ENCODE measurements around the gene ATP9A. TPM values are rescaled to one million over a fixed set of nuclear protein-coding genes. Genes with fewer than 3 reads are reported as not detected.

The ATP9A gene
- total and polyA plus RNA-seq, 2 donors (not counting 3 experiments of a cell fraction or from before 2014, with no cell fraction given) = 20.9 to 41.5 TPM

- dilution Hi-C loops (cut with MboI; ENCODE audit: extremely low pct_ligation_motif_present, low sequenced_read_pairs) (no loop called here), intact Hi-C loops (cut with micrococcal nuclease) (no loop called here)
- H3K9me3 ChIP-seq (replicated peaks; ENCODE audit: control insufficient read depth, insufficient read depth, low read length) = no peaks in the 10 kb centered on the region
- POLR2A ChIA-PET = no interaction called here
- peaks cover 0 to 12% of the 10 kb centered on the region in 2 experiments for H3K36me3 ChIP-seq (ENCODE audit: control insufficient read depth in 2 of 2, extremely low read depth in 1 of 2, insufficient read depth in 2 of 2, low read length in 2 of 2)
- FAIRE-seq = no peak
- DNase-seq (ENCODE audit: low read depth, low spot score) = no peak
- H4K20me1 ChIP-seq (replicated peaks; ENCODE audit: control insufficient read depth, extremely low read depth, insufficient read depth, low read length) = no peaks in the 10 kb centered on the region
- H3K27ac ChIP-seq (ENCODE audit: insufficient read depth, low read depth, low read length) = no peak overlapping the region
- TF ChIP-seq JUN (IDR thresholded peaks at IDR 0.05; ENCODE audit: borderline replicate concordance, insufficient read depth, insufficient read length, low read depth) = no peak
- no peak for TF ChIP-seq POLR2A (IDR thresholded peaks at IDR 0.05; ENCODE audit: low read depth, low read length)
- no peak for TF ChIP-seq CTCF (IDR thresholded peaks at IDR 0.05; ENCODE audit: extremely low read depth in 1 of 2, insufficient read depth in 1 of 2, low read depth in 1 of 2, low read length in 2 of 2)
- TF ChIP-seq EZH2 (IDR thresholded peaks at IDR 0.05; ENCODE audit: borderline replicate concordance, low read depth, low read length, severe bottlenecking) = no peak
- TF ChIP-seq MYC (IDR thresholded peaks at IDR 0.05; ENCODE audit: low read depth, low read length) = no peak
- no peaks in the 10 kb centered on the region for H3K79me2 ChIP-seq (ENCODE audit: control insufficient read depth, insufficient read depth, low read length)
- H3K9ac ChIP-seq (replicated peaks; ENCODE audit: extremely low read depth, insufficient read depth, low read length) = no peak overlapping the region
- H3K9me1 ChIP-seq (replicated peaks; ENCODE audit: control insufficient read depth, extremely low read depth, insufficient read depth, low read length) = no peaks in the 10 kb centered on the region
- peaks cover 6% of the 10 kb centered on the region for H3K4me1 ChIP-seq (ENCODE audit: control insufficient read depth, extremely low read depth, insufficient read depth, low read length)
- no peak overlapping the region for H3K4me2 ChIP-seq (ENCODE audit: insufficient read depth, low read length)
- no peaks in the 10 kb centered on the region for H3K27me3 ChIP-seq (ENCODE audit: control insufficient read depth in 2 of 2, insufficient read depth in 2 of 2, low read length in 2 of 2)
- no TSS peak for BruUV-seq (replicated peaks)
- no peak overlapping the region for H3K4me3 ChIP-seq (replicated peaks in 1 of 3; ENCODE audit: insufficient read depth in 1 of 3, low read depth in 1 of 3, low read length in 3 of 3)
- CTCF ChIA-PET = interaction anchor here (0.7 to 1.7 kb wide), 9 partner anchors 9 to 635 kb away, joined by 3 to 8 read pairs (median 4); no protein-coding TSS in a partner anchor
- H2AFZ ChIP-seq (ENCODE audit: low read depth, low read length) = no peak overlapping the region
These were observed 146.0 kb downstream of the ATP9A start for GRCh38 chr20:51622004-51622874.
